ENCODE data around the gene H2AZ2.

Gene H2AZ2

GRCh38 chr7:44882899-44883298 is 35.0 kb upstream of the H2AZ2 start:
- TF ChIP-seq, protein P1, sequence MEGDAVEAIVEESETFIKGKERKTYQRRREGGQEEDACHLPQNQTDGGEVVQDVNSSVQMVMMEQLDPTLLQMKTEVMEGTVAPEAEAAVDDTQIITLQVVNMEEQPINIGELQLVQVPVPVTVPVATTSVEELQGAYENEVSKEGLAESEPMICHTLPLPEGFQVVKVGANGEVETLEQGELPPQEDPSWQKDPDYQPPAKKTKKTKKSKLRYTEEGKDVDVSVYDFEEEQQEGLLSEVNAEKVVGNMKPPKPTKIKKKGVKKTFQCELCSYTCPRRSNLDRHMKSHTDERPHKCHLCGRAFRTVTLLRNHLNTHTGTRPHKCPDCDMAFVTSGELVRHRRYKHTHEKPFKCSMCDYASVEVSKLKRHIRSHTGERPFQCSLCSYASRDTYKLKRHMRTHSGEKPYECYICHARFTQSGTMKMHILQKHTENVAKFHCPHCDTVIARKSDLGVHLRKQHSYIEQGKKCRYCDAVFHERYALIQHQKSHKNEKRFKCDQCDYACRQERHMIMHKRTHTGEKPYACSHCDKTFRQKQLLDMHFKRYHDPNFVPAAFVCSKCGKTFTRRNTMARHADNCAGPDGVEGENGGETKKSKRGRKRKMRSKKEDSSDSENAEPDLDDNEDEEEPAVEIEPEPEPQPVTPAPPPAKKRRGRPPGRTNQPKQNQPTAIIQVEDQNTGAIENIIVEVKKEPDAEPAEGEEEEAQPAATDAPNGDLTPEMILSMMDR (IDR thresholded peaks at IDR 0.05; ENCODE audit: borderline replicate concordance, control extremely low read depth, extremely low read depth, insufficient read depth, missing control alignments), result no peak
- in situ Hi-C loops (cut with MboI; ENCODE audit: low sequenced_read_pairs, unreplicated experiment), result no loop called here
- no peak for DNase-seq (ENCODE audit: low spot score)

GRCh38 chr7:44881610-44882009 is 33.7 kb upstream of the H2AZ2 start:
- DNase-seq (ENCODE audit: low spot score), result peak; percentile 42
- TF ChIP-seq, protein P1 (IDR thresholded peaks at IDR 0.05; ENCODE audit: borderline replicate concordance, control extremely low read depth, extremely low read depth, insufficient read depth, missing control alignments), result no peak
- in situ Hi-C loops (cut with MboI; ENCODE audit: low sequenced_read_pairs, unreplicated experiment), result no loop called here

GRCh38 chr7:44881066-44881600 is 33.2 kb upstream of the H2AZ2 start:
- in situ Hi-C loops (cut with MboI; ENCODE audit: low sequenced_read_pairs, unreplicated experiment), result no loop called here
- DNase-seq (ENCODE audit: low spot score), result no peak
- TF ChIP-seq, protein P1 (IDR thresholded peaks at IDR 0.05; ENCODE audit: borderline replicate concordance, control extremely low read depth, extremely low read depth, insufficient read depth, missing control alignments), result no peak

GRCh38 chr7:44880317-44881018 is 32.6 kb upstream of the H2AZ2 start:
- in situ Hi-C loops (cut with MboI; ENCODE audit: low sequenced_read_pairs, unreplicated experiment), result no loop called here
- no peak for DNase-seq (ENCODE audit: low spot score)
- TF ChIP-seq, protein P1 (IDR thresholded peaks at IDR 0.05; ENCODE audit: borderline replicate concordance, control extremely low read depth, extremely low read depth, insufficient read depth, missing control alignments), result no peak

DNA sequence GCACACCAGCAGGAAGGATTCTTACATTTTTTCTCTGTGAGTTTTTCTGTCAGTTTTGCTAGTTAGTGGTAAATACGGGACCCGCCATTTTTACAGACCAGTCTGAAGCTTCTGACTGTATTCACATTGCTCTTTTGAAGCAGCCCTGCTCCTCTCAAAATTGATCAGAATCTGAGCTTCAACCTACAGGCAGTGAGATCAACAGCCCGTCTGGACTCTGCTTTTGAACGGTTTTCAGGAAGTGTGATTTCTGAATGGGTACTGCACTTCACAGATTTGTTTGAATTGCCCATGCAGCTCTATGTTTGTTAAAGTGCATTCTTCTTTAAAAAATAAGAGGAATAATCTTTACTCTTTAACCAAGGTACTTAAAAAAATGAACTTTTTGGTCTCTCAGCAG is 28.5 kb upstream of the H2AZ2 start:
- no peak for DNase-seq (ENCODE audit: low spot score)
- TF ChIP-seq, protein P1 (IDR thresholded peaks at IDR 0.05; ENCODE audit: borderline replicate concordance, control extremely low read depth, extremely low read depth, insufficient read depth, missing control alignments), result no peak
- in situ Hi-C loops (cut with MboI; ENCODE audit: low sequenced_read_pairs, unreplicated experiment), result no loop called here

DNA sequence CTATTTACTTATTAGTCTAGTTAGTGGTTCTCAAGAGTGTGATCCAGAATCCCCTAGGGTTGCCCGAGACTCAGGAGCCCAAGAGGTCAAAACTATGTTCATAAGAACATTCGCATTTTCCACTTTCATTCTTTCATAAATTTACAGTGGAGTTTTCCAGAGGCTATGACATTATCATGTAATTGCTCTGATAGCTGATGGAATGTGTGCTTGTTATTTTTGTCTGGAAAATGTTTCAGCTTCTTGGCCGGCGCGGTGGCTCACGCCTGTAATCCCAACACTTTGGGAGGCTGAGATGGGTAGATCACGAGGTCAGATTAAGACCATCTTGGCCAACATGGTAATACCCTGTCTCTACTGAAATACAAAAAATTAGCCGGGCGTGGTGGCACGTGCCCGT is 27.4 kb upstream of the H2AZ2 start:
- no peak for DNase-seq (ENCODE audit: low spot score)

More for the DNA sequence above, 27.4 kb upstream of the H2AZ2 start:
- in situ Hi-C loops (cut with MboI; ENCODE audit: low sequenced_read_pairs, unreplicated experiment), result no loop called here
- TF ChIP-seq, protein P1 (IDR thresholded peaks at IDR 0.05; ENCODE audit: borderline replicate concordance, control extremely low read depth, extremely low read depth, insufficient read depth, missing control alignments), result no peak

Data from GM13976 (cell line).